DMS79 (cell line): Measurements from ENCODE around the gene RNF186.
"Not testable (repeated sequence)": the region's sequence is repeated elsewhere in the genome, so short reads cannot be mapped to it uniquely, and the experiment has no call there.

ENCODE experiments used
- DNase-seq: peaks from one replicate; lab custom pipeline; 2025; lab: John Stamatoyannopoulos, UW

The RNF186 gene, protein sequence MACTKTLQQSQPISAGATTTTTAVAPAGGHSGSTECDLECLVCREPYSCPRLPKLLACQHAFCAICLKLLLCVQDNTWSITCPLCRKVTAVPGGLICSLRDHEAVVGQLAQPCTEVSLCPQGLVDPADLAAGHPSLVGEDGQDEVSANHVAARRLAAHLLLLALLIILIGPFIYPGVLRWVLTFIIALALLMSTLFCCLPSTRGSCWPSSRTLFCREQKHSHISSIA

DNA sequence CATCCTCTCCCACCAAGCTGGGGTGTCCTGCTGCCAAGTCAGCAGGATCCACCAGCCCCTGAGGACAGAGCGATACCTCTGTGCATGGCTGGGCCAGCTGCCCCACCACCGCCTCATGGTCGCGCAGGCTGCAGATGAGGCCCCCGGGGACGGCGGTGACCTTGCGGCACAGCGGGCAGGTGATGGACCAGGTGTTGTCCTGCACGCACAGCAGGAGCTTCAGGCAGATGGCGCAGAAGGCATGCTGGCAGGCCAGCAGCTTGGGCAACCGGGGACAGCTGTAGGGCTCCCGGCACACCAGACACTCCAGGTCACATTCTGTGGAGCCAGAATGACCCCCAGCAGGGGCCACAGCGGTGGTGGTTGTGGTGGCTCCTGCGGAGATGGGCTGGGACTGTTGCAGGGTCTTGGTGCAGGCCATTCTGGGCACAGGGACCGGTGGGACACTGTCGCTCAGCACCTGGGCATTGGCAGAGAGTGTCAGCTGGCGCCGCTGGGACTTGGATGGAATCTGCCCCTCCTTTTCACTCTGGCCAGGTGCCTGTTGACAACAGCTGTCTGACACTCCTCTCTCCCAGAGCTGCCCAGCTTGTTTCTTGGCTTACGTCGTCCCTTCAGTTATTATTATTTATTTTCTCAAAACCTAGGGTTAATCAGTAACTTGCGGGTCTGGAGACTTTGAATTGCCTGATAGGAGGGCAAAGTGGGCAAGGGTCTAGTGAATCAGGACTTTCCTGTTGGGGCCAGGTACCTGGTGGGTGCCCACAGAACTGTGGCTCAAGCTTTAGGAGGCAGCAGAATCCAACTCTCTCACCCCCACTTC is at the start of gene RNF186:
Gene RNF186, minus strand, starts transcription at position 603 of the 823 bp plus-strand sequence. Its CDS starts 182 bp downstream, at position 421.
- DNase-seq = peak; percentile 38

DNA sequence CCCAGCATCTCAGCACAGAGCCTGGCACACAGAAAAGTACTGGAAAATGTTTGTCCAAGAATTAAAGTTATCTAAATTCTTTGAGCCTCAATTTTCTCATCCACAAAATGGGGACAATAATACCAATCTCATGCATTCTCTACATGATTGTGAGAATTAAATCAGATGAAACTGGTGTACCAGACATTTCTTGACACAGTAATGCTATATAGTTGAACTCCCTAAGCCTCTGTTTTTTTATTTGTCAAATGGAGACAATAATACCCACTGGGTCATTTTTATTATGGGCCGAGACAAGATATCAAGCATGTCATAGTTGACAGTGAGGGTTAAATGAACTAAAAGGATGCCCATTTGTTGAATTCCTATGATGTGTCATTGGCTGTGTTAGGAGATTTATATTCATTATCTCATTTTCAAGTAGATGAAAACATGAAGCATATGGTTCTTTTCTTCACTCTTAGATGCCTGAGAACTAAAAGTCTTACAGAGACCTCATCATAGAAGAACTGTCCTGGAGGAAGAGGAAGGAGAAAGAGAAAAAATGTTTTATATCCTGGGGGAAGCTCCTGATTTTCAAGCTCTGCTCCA is 49.6 kb upstream of the RNF186 start:
- no peak for DNase-seq

DNA sequence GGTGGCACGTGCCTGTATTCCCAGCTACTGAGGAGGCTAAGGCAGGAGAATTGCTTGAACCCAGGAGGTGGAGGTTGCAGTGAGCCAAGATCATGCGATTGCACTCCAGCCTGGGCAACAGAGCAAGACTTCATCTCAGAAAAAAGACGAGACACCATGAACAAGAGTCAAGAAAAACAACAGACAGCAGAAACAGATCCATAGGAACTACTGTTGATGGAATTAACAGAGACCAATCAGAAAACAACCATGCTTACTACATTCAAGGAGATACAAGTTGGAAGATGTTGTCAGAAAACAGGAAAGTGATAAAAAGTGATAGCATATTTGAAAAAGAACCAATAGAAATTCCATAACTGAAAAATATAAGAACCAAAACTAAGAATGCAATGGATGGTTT is 47.9 kb upstream of the RNF186 start:
- DNase-seq = no peak

DNA sequence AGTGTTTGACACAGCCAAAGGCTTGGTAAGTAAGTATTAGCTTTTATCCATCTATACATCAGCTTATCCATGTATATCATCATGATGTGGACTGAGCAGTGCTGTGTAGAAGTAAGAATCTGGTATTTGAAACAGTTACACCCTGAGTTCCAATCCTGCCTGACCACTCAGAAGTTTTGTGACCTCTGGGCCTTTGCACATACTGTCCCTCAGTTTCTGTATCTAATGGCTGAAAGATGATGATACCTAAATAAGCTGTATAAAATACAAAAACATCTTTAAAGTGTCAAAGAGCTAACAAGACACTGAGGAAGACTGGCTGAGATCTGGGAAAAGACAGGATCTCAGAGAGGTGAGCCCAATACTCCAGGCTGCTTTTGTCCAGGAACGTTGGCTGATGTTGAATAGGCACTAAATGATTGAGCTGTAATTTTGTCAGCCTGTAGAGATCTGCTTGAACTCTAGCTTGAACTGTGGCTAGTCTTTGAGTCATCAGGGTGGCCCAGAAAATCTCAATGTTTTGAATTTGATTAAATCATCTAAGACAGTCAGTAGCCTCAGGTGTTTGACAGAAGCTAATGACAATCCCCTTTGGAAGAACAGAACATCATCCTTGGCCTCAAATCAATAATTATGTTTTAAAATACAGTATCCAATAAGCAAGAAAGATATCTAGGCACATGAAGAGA is 46.9 kb upstream of the RNF186 start:
- DNase-seq = no peak

DNA sequence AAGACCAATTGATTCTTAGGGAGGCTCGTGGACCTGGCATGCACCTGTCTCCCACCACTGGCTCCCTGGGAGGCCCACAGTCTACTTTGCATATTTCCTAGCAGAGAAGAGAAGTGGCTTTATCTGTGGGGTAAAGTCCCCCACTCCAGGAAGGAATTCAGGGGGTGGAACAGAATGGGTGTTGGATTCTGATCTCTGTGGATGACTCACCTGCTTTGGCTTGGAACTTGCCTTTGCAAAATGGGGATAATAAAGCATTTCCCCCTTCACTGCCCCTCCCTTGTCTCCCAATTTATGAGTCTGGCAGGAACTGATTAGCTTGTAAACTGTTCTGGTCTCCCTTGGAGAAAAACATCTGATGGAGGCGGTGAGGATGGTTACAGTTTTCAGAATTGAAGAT is 46.0 kb upstream of the RNF186 start:
- DNase-seq = no peak

DNA sequence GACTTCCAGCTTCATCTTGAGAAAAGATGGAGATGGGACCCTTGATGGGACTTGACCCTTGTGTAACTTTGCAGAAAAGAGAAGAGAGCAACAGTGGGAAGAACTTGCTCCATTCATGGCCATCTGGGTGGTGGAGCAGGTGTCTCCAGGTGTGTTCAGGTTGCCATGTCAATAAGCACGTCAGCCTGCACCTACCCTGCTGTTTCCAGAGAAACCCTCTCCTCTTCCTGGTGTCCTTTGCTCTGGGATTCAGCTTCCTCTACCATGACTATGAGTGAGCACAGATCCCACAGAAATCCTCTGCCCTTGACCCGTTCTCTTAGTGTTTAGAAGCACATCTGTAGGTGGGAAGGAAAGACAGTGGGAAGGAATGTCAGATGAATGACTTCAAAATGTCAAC is 45.3 kb upstream of the RNF186 start:
- no peak for DNase-seq

DNA sequence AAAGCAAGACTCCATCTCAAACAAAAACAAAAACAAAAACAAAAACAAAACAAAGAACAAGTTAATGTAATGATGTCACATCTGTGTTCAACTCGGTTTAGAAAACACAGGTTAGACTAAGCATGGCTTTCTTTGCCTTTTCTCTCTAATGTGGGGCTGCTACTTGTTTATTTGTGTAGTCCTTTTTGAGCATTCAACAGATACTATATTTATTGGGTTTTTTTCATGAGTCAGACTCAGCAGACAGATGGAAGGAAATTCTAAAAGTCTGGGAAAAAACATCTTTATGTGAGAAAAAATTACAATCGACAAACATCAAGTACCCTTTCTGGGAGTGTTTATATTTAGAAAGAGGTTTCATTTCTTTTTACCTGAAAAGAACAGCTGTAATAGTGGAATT is 44.8 kb upstream of the RNF186 start:
- DNase-seq = no peak

DNA sequence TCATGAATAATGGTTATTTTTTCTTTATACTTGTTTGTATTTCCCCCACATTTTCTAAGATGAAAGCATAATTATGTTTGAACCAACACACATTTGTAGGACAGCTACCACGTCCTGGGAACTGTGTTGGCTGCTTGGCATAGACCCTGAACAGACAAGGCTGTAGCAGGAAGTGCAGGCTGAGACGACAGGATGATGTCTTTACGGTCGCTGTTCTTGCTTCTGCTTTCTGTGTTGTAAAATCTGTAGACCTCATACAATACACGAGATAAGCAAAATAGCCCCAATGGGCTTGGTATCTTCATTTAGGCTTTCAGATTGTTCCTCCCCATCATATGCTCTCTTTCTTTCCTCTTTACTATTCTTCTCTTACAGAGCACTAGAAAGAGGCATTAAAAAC is 43.8 kb upstream of the RNF186 start:
- DNase-seq = no peak

DNA sequence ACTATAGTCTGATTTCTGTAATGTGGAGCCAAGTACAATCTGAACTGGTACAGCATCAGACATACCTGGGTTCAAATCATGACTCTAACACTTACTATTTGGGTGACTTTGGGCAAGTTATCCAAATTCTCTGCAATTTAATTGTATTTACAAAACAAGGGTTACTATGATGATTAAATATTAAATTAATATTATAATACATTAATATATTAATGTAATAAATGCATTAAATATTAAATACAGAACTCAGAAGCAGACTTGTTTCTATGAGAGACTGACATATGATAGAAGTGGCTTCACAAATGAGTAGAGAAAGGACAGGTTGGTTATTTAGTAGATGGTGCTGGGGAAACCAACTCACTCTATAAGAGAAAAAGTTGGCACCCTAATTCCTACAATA is 39.8 kb upstream of the RNF186 start:
- no peak for DNase-seq

DNA sequence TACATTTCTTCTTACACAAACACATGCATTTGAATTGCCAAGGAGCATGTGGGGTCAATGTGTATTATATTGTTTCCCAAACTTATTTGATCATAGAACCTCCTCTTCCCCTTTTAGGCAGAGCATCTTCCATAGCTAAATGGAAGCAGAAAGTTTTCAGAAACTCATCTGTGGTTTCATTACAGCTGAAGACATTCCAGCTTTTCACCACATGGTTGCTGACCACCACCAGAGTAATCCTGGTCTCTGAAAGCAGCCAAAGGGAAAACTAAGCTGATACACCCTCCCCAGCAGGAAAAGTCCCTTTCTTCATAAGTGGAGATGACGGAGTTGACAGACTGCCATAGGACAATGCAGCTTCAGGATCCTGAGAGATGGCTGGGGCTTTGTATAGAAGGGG is 37.0 kb upstream of the RNF186 start:
- no peak for DNase-seq

DNA sequence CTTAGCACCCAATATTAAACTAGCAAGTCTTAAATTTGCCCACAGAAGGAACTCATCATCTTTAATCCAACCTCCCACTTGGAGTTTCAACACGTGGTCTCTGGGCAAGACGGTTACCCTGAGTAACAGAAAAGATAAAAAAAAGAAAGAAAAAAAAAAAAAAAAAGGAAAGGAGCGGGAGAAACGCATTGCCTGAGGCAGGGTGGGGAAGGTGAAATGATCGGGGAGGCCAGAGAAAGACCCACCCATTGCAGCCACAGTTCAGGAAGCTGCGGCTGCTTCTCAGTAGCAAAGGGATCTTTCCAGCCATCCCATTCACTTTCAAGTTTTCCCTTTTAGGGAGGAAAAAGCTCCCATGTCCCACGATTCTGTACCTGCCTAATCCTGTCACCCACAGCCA is 35.1 kb upstream of the RNF186 start:
- DNase-seq = no peak

DNA sequence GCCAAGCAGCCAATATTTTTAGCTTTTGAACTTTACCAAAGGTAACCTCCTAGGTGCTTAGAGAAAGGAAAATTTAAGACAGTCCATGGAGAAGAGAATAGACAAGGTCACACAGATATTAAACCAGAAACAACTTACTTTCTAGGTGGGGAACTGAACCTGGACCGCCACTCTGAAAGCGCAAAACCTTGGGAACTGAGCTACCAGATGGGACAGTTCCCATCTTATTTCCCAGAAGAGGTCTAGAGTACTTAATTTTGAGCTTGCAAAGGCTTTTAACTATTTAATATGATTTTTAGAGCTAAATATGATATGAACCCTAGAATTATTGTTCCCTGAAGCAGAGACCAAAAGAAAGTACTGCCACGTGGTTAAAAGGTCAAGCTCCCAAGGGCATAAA is 34.2 kb upstream of the RNF186 start:
- DNase-seq = not testable (repeated sequence)

DNA sequence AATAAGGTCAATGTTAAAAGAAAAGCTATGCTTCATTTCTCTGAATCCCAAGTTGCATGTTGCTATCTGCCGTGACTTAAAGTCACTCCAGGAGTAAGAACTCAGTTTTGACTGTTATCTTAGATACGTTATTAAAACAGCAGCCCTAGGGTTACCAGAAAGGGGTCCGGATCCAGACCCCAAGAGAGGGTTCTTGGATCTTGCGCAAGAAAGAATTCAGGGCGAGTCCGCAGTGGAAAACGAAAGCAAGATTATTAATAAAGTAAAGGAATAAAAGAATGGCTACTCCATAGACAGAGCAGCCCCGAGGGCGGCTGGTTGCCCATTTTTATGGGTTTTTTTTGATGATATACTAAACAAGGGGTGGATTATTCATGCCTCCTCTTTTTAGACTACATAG is 32.3 kb upstream of the RNF186 start:
- DNase-seq = not testable (repeated sequence)

DNA sequence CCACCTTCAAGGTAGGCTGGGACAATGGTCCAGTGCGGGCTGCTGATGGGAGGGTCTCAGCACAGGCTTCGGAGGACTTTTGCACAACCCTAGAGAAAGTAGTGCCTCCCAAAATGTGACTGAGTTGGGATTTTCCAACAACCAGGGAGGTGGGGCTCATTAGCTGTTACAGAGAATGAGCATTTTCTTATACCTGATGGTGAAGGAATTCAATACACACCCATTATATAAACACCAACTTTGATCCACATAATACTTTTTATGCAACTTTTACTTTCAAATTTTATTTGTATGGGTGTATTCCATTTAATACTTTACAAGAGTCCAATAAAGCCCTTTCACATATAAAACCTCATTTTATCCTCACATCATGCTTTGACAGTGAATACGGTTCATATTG is 31.3 kb upstream of the RNF186 start:
- DNase-seq = no peak

DNA sequence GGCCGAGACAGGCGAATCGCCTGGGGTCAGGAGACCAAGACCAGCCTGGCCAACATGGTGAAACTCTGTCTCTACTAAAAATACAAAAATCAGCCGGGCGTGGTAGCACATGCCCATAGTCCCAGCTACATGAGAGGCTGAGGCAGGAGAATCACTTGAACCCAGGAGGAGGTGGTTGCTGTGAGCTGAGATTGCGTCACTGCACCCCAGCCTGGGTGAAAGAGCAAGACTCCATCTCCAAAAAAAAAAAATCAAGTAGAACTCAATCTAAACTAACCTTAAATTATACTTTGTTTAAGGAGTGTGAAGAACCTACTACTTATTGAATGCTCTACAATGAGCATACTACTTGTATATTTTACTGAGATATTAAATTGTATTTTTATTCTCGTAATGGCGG is 30.5 kb upstream of the RNF186 start:
- no peak for DNase-seq

DNA sequence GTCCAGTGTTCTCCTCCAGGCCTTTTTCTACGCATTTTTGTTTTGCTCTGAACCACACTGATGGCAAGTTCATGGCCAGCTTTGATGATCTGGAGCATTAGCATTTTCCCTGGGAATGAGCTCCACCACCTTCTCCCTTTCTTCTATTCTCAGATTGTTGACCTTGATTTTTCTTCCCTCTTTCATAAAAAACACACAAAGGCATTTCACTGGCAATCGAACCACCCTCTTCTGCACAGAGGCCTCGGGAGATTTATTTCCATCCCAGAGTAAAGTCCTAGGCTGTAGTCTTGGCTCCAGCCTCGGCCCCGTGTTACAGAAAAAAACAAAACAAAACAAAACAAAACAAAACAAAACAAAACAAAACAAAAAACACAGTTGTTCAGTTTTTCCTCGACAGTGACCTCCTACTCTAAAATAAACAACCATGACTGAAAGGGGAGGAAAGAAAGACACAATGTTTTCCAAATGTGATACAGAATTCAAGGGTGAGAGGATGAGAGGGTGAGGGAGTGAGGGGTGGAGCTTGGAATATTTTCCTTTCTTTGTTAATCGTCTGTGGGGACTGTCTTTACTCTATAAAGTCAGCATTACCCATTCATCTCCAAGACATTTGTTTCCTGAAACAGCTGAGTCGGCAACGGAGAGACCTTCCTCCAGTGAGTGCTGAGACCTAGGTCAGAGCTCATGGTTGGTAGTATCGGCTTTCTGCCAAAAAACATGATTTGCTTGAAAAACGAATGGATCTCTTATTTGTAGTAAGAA is 29.8 kb upstream of the RNF186 start:
- no peak for DNase-seq

DNA sequence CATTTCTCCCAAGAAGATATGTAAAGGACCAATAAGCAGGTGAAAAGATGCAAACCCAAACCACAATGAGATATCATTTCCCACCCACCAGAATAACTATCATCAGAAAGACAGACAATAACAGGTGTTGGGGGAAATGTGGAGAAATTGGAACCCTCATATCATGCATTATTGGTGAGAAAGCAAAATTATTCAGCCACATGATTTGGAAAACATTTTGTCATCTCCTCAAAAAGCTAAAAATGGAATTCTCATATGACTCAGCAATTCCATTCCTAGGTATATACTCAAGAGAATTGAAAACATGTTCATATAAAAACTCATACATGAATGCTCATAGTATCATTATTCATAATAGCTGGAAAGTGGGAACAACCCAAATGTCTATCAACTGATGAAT is 25.1 kb upstream of the RNF186 start:
- DNase-seq = no peak

DNA sequence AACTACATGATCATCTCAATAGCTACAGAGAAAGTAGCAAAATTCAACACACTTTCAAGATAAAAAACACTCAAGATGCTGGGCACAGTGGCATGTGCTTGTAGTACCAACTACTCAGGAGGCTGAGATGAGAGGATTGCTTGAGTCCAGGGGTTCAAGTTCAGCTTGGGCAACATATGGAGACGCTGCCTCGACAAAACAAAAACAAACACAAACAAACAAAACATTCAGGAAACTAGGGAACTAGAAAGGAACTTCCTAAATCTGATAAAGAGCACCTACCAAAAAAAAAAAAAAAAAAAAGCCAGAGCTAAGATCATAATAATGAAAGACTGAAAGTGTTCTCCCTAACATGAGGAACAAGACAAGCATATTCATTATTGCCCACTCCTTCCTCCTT is 22.8 kb upstream of the RNF186 start:
- no peak for DNase-seq

DNA sequence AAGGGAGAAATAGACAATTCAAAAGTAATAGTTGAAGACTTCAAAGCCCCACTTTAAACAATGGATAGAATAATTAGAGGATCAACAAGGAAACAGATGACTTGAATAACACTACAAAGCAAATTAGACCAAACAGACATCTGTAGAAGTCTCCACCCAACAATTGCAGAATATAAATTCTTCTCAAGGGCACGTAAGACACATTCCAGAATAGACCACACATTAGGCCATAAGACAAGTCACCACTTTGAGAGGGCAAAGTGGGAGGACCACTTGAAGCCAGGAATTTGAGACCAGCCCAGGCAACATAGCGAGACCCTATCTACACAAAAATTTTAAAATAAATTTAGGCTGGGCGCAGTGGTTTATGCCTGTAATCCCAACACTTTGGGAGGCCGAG is 20.5 kb upstream of the RNF186 start:
- no peak for DNase-seq

DNA sequence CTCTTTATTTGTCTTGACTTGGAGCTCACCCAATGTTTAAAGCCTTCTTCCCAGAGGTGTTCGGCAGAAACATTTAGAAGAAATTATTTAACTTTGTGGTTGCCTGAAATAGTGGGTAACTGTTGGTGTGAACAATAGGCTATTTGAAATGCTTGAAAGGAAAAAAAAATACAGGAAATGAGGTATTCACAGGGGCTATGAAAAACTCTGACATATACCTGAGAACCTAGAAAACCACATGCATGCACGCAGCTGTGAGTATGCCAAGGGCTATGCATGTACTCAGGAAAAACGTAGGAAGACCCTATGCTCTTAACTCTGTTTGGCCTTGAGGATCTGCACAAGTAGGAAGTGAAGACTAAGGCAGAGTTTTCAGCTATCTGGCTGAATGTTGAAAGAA is 16.4 kb upstream of the RNF186 start:
- no peak for DNase-seq

DNA sequence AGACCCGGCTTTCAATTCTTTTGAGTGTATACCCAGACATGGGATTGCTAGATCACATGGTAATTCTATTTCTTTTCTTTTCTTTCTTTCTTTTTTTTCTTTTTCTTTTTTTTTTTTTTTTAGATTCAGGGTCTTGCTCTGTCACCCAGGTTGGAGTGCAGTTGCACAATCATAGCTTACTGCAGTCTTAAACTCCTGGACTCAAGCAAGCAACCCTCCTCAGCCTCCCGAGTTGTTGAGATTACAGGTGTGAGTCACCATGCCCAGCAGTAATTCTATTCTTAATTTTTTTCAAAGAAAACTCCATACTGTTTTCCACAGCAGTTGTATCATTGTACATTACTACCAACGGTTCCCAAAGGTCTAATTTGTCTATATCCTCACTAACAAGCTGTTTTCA is 13.5 kb upstream of the RNF186 start:
- no peak for DNase-seq

DNA sequence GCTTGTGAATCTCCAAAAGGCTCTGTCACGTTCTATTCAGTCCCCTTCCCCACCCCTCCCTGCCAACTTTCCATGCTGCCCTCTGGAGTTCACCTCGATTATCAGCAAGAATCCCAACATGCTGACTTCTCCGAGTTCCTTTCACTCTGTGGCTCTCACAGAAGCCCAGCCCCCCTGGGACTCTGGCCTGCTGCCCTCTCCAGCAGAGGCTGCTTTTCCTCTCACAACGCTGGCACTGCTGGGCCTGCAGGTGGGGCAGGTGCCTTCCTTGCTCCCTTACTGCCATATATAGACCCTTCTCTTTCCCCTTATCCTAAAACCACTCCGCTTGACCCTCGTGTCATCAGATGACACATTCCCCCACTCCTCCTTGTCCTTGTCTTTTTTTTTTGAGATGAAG is 10.2 kb upstream of the RNF186 start:
- DNase-seq = no peak
